HEK293 (cell line): ENCODE measurements around the gene SERPINE2.

Source experiments
- CTCF ChIA-PET: fragments of 350-600 bp; formaldehyde crosslinking; extraction: SDS; loops from one replicate; lab custom pipeline; 2021; ENCODE audit warnings: antibody characterized with exemption; lab: Yijun Ruan, JAX
- POLR2A ChIA-PET: fragments of 300-600 bp; formaldehyde crosslinking; extraction: SDS; loops from one replicate; lab custom pipeline; 2020; ENCODE audit warnings: antibody characterized with exemption, inconsistent platforms; lab: Yijun Ruan, JAX
- H3K27ac ChIP-seq: fragments of 200-500 bp; sonication (Bioruptor generic); 2 replicates; pipeline ENCODE4 v1.5.1; 2014; ENCODE audit warnings: low read depth, low read length, control low read depth, inconsistent platforms; ENCODE audit errors: extremely low read depth
- H3K36me3 ChIP-seq, 2 experiments: fragments of 200-500 bp in 1 of 2; sonication (Bioruptor generic) in 1 of 2; 1 replicate in 1 of 2; 2 replicates in 1 of 2; pipeline ENCODE4 v1.5.1; 2014 to 2017; ENCODE audit warnings: inconsistent platforms in 2 of 2, low read length in 2 of 2; ENCODE audit not compliant: control insufficient read depth in 2 of 2, insufficient read depth in 1 of 2
- H3K4me1 ChIP-seq: fragments of 200-500 bp; sonication (Bioruptor generic); 2 replicates; pipeline ENCODE4 v1.5.1; 2014; ENCODE audit warnings: mild to moderate bottlenecking, low read length, inconsistent platforms; ENCODE audit not compliant: control insufficient read depth, insufficient read depth
- H3K4me3 ChIP-seq: 2 replicates; pipeline ENCODE4 v1.5.1; 2011; ENCODE audit warnings: low read depth, mild to moderate bottlenecking, control low read depth, low read length, moderate library complexity
- H3K9me3 ChIP-seq: fragments of 200-500 bp; sonication (Bioruptor generic); 2 replicates; pipeline ENCODE4 v1.5.1; 2014; ENCODE audit warnings: low read depth, low read length, inconsistent platforms; ENCODE audit not compliant: control insufficient read depth, insufficient read depth
- AEBP2 ChIP-seq: fragments of 450-650 bp; formaldehyde crosslinking; IDR thresholded peaks from 2 replicates; pipeline ENCODE4 v1.5.1; 2016; ENCODE audit warnings: missing biosample characterization, missing genetic modification characterization, borderline replicate concordance
- GLIS2 ChIP-seq: fragments of 450-650 bp; formaldehyde crosslinking; IDR thresholded peaks from 2 replicates; pipeline ENCODE4 v1.5.1; 2016; ENCODE audit warnings: missing biosample characterization, missing genetic modification characterization
- MYNN ChIP-seq: fragments of 450-650 bp; formaldehyde crosslinking; IDR thresholded peaks from 2 replicates; pipeline ENCODE4 v1.5.1; 2016; ENCODE audit warnings: missing biosample characterization, missing genetic modification characterization, borderline replicate concordance
- MZF1 ChIP-seq: fragments of 450-650 bp; formaldehyde crosslinking; IDR thresholded peaks from 2 replicates; pipeline ENCODE4 v1.5.1; 2017; ENCODE audit warnings: missing biosample characterization, missing genetic modification characterization, borderline replicate concordance
- SALL2 ChIP-seq: fragments of 450-650 bp; formaldehyde crosslinking; IDR thresholded peaks from 2 replicates; pipeline ENCODE4 v1.5.0; 2017; ENCODE audit warnings: missing biosample characterization, mild to moderate bottlenecking, missing genetic modification characterization, borderline replicate concordance
- ZNF24 ChIP-seq: fragments of 450-650 bp; formaldehyde crosslinking; IDR thresholded peaks from 2 replicates; pipeline ENCODE4 v1.5.1; 2016; ENCODE audit warnings: missing biosample characterization, missing genetic modification characterization
- ZNF266 ChIP-seq: fragments of 450-650 bp; formaldehyde crosslinking; IDR thresholded peaks from 2 replicates; pipeline ENCODE4 v1.5.1; 2016; ENCODE audit warnings: missing biosample characterization, missing genetic modification characterization, low read depth
- ZNF548 ChIP-seq: fragments of 450-650 bp; formaldehyde crosslinking; IDR thresholded peaks from 2 replicates; pipeline ENCODE4 v1.5.1; 2016; ENCODE audit warnings: missing biosample characterization, missing genetic modification characterization
- ZNF555 ChIP-seq: fragments of 450-650 bp; formaldehyde crosslinking; conservative IDR thresholded peaks from 2 replicates; pipeline ENCODE4 v1.5.1; 2017; ENCODE audit warnings: missing biosample characterization, mild to moderate bottlenecking, missing genetic modification characterization, inconsistent platforms
- ZNF558 ChIP-seq: fragments of 450-650 bp; formaldehyde crosslinking; IDR thresholded peaks from 2 replicates; pipeline ENCODE4 v1.5.1; 2016; ENCODE audit warnings: missing biosample characterization, missing genetic modification characterization
- ZNF768 ChIP-seq: fragments of 450-650 bp; formaldehyde crosslinking; IDR thresholded peaks from 2 replicates; pipeline ENCODE4 v1.5.1; 2018; ENCODE audit warnings: missing biosample characterization, mild to moderate bottlenecking, missing genetic modification characterization
- ZNF776 ChIP-seq: fragments of 450-650 bp; formaldehyde crosslinking; IDR thresholded peaks from 2 replicates; pipeline ENCODE4 v1.5.0; 2017; ENCODE audit warnings: missing biosample characterization, missing genetic modification characterization, borderline replicate concordance
- ZNF843 ChIP-seq: fragments of 450-650 bp; formaldehyde crosslinking; IDR thresholded peaks from 2 replicates; pipeline ENCODE4 v1.5.1; 2016; ENCODE audit warnings: missing biosample characterization, missing genetic modification characterization
- ZSCAN5A ChIP-seq: fragments of 450-650 bp; formaldehyde crosslinking; IDR thresholded peaks from 2 replicates; pipeline ENCODE4 v1.5.1; 2016; ENCODE audit warnings: missing biosample characterization, missing genetic modification characterization
- TF ChIP-seq, protein P1 (sequence below): fragments of 450-650 bp; formaldehyde crosslinking; IDR thresholded peaks from 2 replicates; pipeline ENCODE4 v1.5.1; 2016; ENCODE audit warnings: missing biosample characterization, missing genetic modification characterization
- TF ChIP-seq, protein P2 (sequence below): fragments of 450-650 bp; formaldehyde crosslinking; IDR thresholded peaks from 2 replicates; pipeline ENCODE4 v1.5.1; 2016; ENCODE audit warnings: missing biosample characterization, missing genetic modification characterization

The SERPINE2 gene

GRCh38 chr2:224056889-224057288, 17.8 kb upstream of the SERPINE2 start:
- H3K4me3 ChIP-seq, result no peak overlapping the region
- H3K27ac ChIP-seq, result no peak overlapping the region
- H3K4me1 ChIP-seq, result no peaks in the 10 kb centered on the region
- CTCF ChIA-PET, result no interaction called here
- no peaks in the 10 kb centered on the region for H3K9me3 ChIP-seq
- no peaks in the 10 kb centered on the region for H3K36me3 ChIP-seq
- TF ChIP-seq MYNN (tag by site-specific recombination) (no peak), GLIS2 (tag by site-specific recombination) (no peak), ZSCAN5A (tag by site-specific recombination) (no peak), ZNF843 (tag by site-specific recombination) (no peak), SALL2 (tag by site-specific recombination) (no peak), ZNF548 (no peak), ZNF558 (tag by site-specific recombination) (no peak), AEBP2 (tag by site-specific recombination) (no peak), ZNF768 (tag by site-specific recombination) (no peak), ZNF24 (tag by site-specific recombination) (no peak), MZF1 (tag by site-specific recombination) (no peak)
- TF ChIP-seq, protein P1, sequence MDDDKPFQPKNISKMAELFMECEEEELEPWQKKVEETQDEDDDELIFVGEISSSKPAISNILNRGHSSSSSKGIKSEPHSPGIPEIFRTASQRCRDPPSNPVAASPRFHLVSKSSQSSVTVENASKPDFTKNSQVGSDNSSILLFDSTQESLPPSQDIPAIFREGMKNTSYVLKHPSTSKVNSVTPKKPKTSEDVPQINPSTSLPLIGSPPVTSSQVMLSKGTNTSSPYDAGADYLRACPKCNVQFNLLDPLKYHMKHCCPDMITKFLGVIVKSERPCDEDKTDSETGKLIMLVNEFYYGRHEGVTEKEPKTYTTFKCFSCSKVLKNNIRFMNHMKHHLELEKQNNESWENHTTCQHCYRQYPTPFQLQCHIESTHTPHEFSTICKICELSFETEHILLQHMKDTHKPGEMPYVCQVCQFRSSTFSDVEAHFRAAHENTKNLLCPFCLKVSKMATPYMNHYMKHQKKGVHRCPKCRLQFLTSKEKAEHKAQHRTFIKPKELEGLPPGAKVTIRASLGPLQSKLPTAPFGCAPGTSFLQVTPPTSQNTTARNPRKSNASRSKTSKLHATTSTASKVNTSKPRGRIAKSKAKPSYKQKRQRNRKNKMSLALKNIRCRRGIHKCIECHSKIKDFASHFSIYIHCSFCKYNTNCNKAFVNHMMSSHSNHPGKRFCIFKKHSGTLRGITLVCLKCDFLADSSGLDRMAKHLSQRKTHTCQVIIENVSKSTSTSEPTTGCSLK (tag by site-specific recombination), result no peak
- TF ChIP-seq, protein P2, sequence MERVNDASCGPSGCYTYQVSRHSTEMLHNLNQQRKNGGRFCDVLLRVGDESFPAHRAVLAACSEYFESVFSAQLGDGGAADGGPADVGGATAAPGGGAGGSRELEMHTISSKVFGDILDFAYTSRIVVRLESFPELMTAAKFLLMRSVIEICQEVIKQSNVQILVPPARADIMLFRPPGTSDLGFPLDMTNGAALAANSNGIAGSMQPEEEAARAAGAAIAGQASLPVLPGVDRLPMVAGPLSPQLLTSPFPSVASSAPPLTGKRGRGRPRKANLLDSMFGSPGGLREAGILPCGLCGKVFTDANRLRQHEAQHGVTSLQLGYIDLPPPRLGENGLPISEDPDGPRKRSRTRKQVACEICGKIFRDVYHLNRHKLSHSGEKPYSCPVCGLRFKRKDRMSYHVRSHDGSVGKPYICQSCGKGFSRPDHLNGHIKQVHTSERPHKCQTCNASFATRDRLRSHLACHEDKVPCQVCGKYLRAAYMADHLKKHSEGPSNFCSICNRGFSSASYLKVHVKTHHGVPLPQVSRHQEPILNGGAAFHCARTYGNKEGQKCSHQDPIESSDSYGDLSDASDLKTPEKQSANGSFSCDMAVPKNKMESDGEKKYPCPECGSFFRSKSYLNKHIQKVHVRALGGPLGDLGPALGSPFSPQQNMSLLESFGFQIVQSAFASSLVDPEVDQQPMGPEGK (tag by site-specific recombination), result no peak
- POLR2A ChIA-PET, result no interaction called here

- no peak for TF ChIP-seq ZNF266 (tag by site-specific recombination)
- no peak for TF ChIP-seq ZNF776 (tag by site-specific recombination)
- TF ChIP-seq, protein P1 (tag by site-specific recombination), result no peak
- TF ChIP-seq ZNF555 (tag by site-specific recombination), result no peak
- no peaks in the 10 kb centered on the region for H3K9me3 ChIP-seq
- ChIA-PET POLR2A (no interaction called here), CTCF (no interaction called here)
- no peaks in the 10 kb centered on the region for H3K36me3 ChIP-seq
- H3K4me3 ChIP-seq, result no peak overlapping the region
- no peak overlapping the region for H3K27ac ChIP-seq
- no peaks in the 10 kb centered on the region for H3K4me1 ChIP-seq
Observed at GRCh38 chr2:224055101-224055500, 16.0 kb upstream of the SERPINE2 start.
